GM23338 (cell line): ENCODE measurements around the gene YBX3. TPM values are rescaled to one million over a fixed set of nuclear protein-coding genes. Genes with fewer than 3 reads are reported as not detected.

Experiments used
- ATAC-seq: fragments of 200-7000 bp; cut with Tn5 transposase; 3 replicates; pipeline ENCODE4 v1.9.1; 2020
- DNase-seq: peaks from one replicate; pipeline ENCODE4 v3.0.0-alpha.2; 2015; ENCODE audit warnings: low spot score
- H2AFZ ChIP-seq: fragments of 200-600 bp; sonication (generic); 2 replicates; pipeline ENCODE4 v1.8.0; 2016; ENCODE audit warnings: antibody characterized with exemption, mild to moderate bottlenecking, moderate library complexity
- H3F3A ChIP-seq: fragments of 200-600 bp; sonication (generic); replicated peaks from 2 replicates; pipeline ENCODE4 v1.8.0; 2017; ENCODE audit warnings: antibody characterized with exemption, mixed run types, low read depth
- H3K27ac ChIP-seq: fragments of 200-600 bp; sonication (generic); 2 replicates; pipeline ENCODE4 v1.6.1; 2016; ENCODE audit warnings: low read depth
- H3K27me3 ChIP-seq: fragments of 200-600 bp; sonication (generic); 2 replicates; pipeline ENCODE4 v1.8.0; 2016; ENCODE audit warnings: mild to moderate bottlenecking, mixed run types, moderate library complexity; ENCODE audit not compliant: insufficient read depth
- H3K36me3 ChIP-seq: fragments of 200-600 bp; sonication (generic); 2 replicates; pipeline ENCODE4 v1.8.0; 2016; ENCODE audit warnings: mild to moderate bottlenecking; ENCODE audit not compliant: insufficient read depth
- H3K4me1 ChIP-seq: fragments of 200-600 bp; sonication (generic); 2 replicates; pipeline ENCODE4 v1.8.0; 2016; ENCODE audit warnings: mild to moderate bottlenecking, moderate library complexity; ENCODE audit not compliant: insufficient read depth
- H3K4me2 ChIP-seq: fragments of 200-600 bp; sonication (generic); 2 replicates; pipeline ENCODE4 v1.7.1; 2017; ENCODE audit warnings: mixed run types
- H3K4me3 ChIP-seq: fragments of 200-600 bp; sonication (generic); 2 replicates; pipeline ENCODE4 v1.6.1; 2016; ENCODE audit warnings: mixed run types
- H3K79me2 ChIP-seq: fragments of 200-600 bp; sonication (generic); replicated peaks from 2 replicates; pipeline ENCODE4 v1.8.0; 2017; ENCODE audit warnings: mild to moderate bottlenecking; ENCODE audit not compliant: insufficient read depth
- H3K9me2 ChIP-seq: fragments of 200-600 bp; sonication (generic); 2 replicates; pipeline ENCODE4 v1.8.0; 2017; ENCODE audit not compliant: insufficient read depth
- H4K20me1 ChIP-seq: fragments of 200-600 bp; sonication (generic); replicated peaks from 2 replicates; pipeline ENCODE4 v1.8.0; 2017; ENCODE audit warnings: mild to moderate bottlenecking; ENCODE audit not compliant: insufficient read depth
- H3K27ac Mint-ChIP-seq: 2 replicates; pipeline ENCODE4 v1.8.0; 2020; ENCODE audit warnings: inconsistent platforms, mild to moderate bottlenecking, moderate library complexity, mixed read lengths
- H3K27me3 Mint-ChIP-seq: 3 replicates; pipeline ENCODE4 v1.8.0; 2022; ENCODE audit warnings: low read depth, mild to moderate bottlenecking, moderate library complexity, mixed read lengths, inconsistent platforms; ENCODE audit not compliant: insufficient read depth, poor library complexity
- H3K36me3 Mint-ChIP-seq: 3 replicates; pipeline ENCODE4 v1.8.0; 2021; ENCODE audit warnings: low read depth, mild to moderate bottlenecking, inconsistent platforms, moderate library complexity, mixed read lengths
- H3K4me1 Mint-ChIP-seq: 3 replicates; pipeline ENCODE4 v1.8.0; 2020; ENCODE audit warnings: mild to moderate bottlenecking, inconsistent platforms, mixed read lengths
- H3K4me3 Mint-ChIP-seq: 3 replicates; pipeline ENCODE4 v1.8.0; 2021; ENCODE audit warnings: moderate library complexity, mild to moderate bottlenecking, inconsistent platforms, mixed read lengths
- H3K9me3 Mint-ChIP-seq: 3 replicates; pipeline ENCODE4 v1.8.0; 2020; ENCODE audit warnings: moderate library complexity, mild to moderate bottlenecking, inconsistent platforms, mixed read lengths
- CREB1 ChIP-seq: fragments of 250-450 bp; sonication (Bioruptor Pico); IDR thresholded peaks from 2 replicates; pipeline ENCODE4 v1.5.0; 2020; ENCODE audit warnings: low read depth, mild to moderate bottlenecking, moderate library complexity
- CTCF ChIP-seq, 2 experiments: fragments of 200-600 bp in 1 of 2; sonication (generic) in 1 of 2; conservative IDR thresholded peaks; 2 replicates each; pipeline versions ENCODE4 v1.5.1 to v1.6.1; 2016 to 2017; ENCODE audit warnings: antibody characterized with exemption in 2 of 2, low read depth in 2 of 2, mild to moderate bottlenecking in 2 of 2, moderate library complexity in 1 of 2
- ETS1 ChIP-seq: IDR thresholded peaks from 2 replicates; pipeline ENCODE4 v1.6.1; 2016; ENCODE audit warnings: antibody characterized with exemption
- EZH2 ChIP-seq: fragments of 200-600 bp; sonication (generic); IDR thresholded peaks from one replicate; pipeline ENCODE4 v1.8.0; 2017; ENCODE audit warnings: antibody characterized with exemption, mild to moderate bottlenecking, low read depth; ENCODE audit not compliant: unreplicated experiment
- EZH2phosphoT487 ChIP-seq: fragments of 200-600 bp; sonication (generic); IDR thresholded peaks from one replicate; pipeline ENCODE4 v1.8.1; 2018; ENCODE audit warnings: antibody characterized with exemption; ENCODE audit not compliant: unreplicated experiment
- JUNB ChIP-seq: IDR thresholded peaks from one replicate; pipeline ENCODE4 v1.6.1; 2016; ENCODE audit warnings: antibody characterized with exemption; ENCODE audit not compliant: unreplicated experiment
- NANOG ChIP-seq: IDR thresholded peaks from 2 replicates; pipeline ENCODE4 v1.6.1; 2016; ENCODE audit warnings: antibody characterized with exemption, borderline replicate concordance
- POLR2AphosphoS5 ChIP-seq: IDR thresholded peaks from 2 replicates; pipeline ENCODE4 v1.6.1; 2016; ENCODE audit warnings: antibody characterized with exemption, low read depth
- REST ChIP-seq: IDR thresholded peaks from one replicate; pipeline ENCODE4 v1.6.1; 2018; ENCODE audit warnings: antibody characterized with exemption; ENCODE audit not compliant: unreplicated experiment
- STAT1 ChIP-seq: IDR thresholded peaks from one replicate; pipeline ENCODE4 v1.6.1; 2016; ENCODE audit warnings: antibody characterized with exemption; ENCODE audit not compliant: unreplicated experiment
- ZNF114 ChIP-seq: fragments of 250-450 bp; sonication (Bioruptor Pico); IDR thresholded peaks from 2 replicates; pipeline ENCODE4 v1.5.0; 2020; ENCODE audit warnings: mild to moderate bottlenecking, moderate library complexity
- ZNF331 ChIP-seq: fragments of 250-450 bp; sonication (Bioruptor Pico); IDR thresholded peaks from 2 replicates; pipeline ENCODE4 v1.5.0; 2020; ENCODE audit warnings: low read depth, mild to moderate bottlenecking, moderate library complexity
- ZNF462 ChIP-seq: fragments of 250-450 bp; sonication (Bioruptor Pico); IDR thresholded peaks from 2 replicates; pipeline ENCODE4 v1.5.0; 2020; ENCODE audit warnings: mild to moderate bottlenecking, moderate library complexity
- polyA plus RNA-seq: library from polyadenylated mRNA; unstranded; fragments of >200 nt; fragmentation: Nextera tagmentation; extraction: Ambion mirVana; gene quantifications from 2 replicates; pipeline ENCODE4 v1.2.1, GENCODE V29; 2016
- total RNA-seq: library from RNA; depleted of rRNA; stranded (reverse); fragments of >200 nt; shearing (Covaris generic); gene quantifications from 2 replicates; pipeline ENCODE4 v1.2.3, GENCODE V29; 2014

YBX3 gene
- total and polyA plus RNA-seq, 2 experiments from 2014 or later: 179 to 450 TPM

GRCh38 chr12:10728091-10728490 lies 5.0 kb upstream of the YBX3 start:
- peaks cover 7% of the 10 kb centered on the region; the same call in 2 of the 3 replicates for H3K4me1 Mint-ChIP-seq
- Histone ChIP-seq H3K9me2 (no peaks in the 10 kb centered on the region), H4K20me1 (no peaks in the 10 kb centered on the region), H3K27ac (no peak overlapping the region), H3K27me3 (peaks cover 15% of the 10 kb centered on the region), H2AFZ (no peak overlapping the region), H3K36me3 (no peaks in the 10 kb centered on the region), H3F3A (no peaks in the 10 kb centered on the region), H3K4me1 (0 out of 2 replicates have a peak, but pooled peaks cover 6% of the 10 kb centered on the region), H3K79me2 (no peaks in the 10 kb centered on the region), H3K4me2 (no peak overlapping the region), H3K4me3 (no peak overlapping the region)
- H3K36me3 Mint-ChIP-seq: no peaks in the 10 kb centered on the region
- ATAC-seq: no peak
- no peak overlapping the region for H3K27ac Mint-ChIP-seq
- H3K9me3 Mint-ChIP-seq: no peaks in the 10 kb centered on the region
- no peak for DNase-seq
- TF ChIP-seq POLR2AphosphoS5 (no peak), REST (no peak), CTCF (conservative IDR thresholded peaks at IDR 0.05; ENCODE audit: low read depth in 2 of 2) (no peak), ZNF462 (no peak), ZNF114 (CRISPR knock-in tag) (no peak), NANOG (no peak), ZNF331 (no peak), EZH2 (no peak), ETS1 (no peak), JUNB (no peak), CREB1 (CRISPR knock-in tag) (no peak), STAT1 (no peak), EZH2phosphoT487 (no peak)
- no peaks in the 10 kb centered on the region for H3K27me3 Mint-ChIP-seq
- H3K4me3 Mint-ChIP-seq: no peak overlapping the region
